Prostate gland (tissue), 2 donors: ENCODE data around the gene CACNG6.

Experiments
- CTCF ChIP-seq, 4 experiments: fragments of 200-600 bp in 2 of 4; fragments of 450-650 bp in 2 of 4; sonication (generic) in 2 of 4; IDR thresholded peaks; 1 replicate in 3 of 4; 2 replicates in 1 of 4; pipeline ENCODE4 v1.5.1; 2016 to 2019; ENCODE audit warnings: antibody characterized with exemption in 4 of 4, mild to moderate bottlenecking in 2 of 4, moderate library complexity in 2 of 4
- POLR2A ChIP-seq: fragments of 450-650 bp; IDR thresholded peaks from one replicate; pipeline ENCODE4 v1.6.1; 2016; ENCODE audit warnings: antibody characterized with exemption, mild to moderate bottlenecking

DNA sequence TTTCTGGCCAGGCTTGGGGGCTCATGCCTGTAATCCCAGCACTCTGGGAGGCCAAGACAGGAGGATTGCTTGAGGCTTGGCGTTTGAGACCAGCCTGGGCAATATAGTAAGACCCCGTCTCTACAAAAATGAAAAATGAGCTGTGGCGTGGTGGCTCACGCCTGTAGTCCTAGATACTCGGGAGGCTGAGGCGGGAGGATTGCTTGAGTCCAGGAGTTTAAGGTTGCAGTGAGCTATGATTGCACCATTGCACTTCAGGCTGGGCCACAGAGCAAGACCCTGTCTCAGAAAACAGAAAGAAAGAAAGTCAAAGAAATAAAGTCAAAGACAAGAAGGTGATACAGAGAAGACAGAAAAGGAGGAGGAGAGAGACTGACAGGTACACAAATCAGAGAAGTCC, 2.5 kb upstream of the CACNG6 start:
- TF ChIP-seq CTCF (IDR thresholded peaks at IDR 0.05) (no peak), POLR2A (no peak)
